ENCODE measurements around the gene FNIP1. TPM values are rescaled to one million over a fixed set of nuclear protein-coding genes. Genes with fewer than 3 reads are reported as not detected.
"Not testable (repeated sequence)": the region's sequence is repeated elsewhere in the genome, so short reads cannot be mapped to it uniquely, and the experiment has no call there.

Gene FNIP1
- polyA plus RNA-seq, 1 donor (not counting 4 experiments of a cell fraction or from before 2014, with no cell fraction given): 14.6 TPM

DNA sequence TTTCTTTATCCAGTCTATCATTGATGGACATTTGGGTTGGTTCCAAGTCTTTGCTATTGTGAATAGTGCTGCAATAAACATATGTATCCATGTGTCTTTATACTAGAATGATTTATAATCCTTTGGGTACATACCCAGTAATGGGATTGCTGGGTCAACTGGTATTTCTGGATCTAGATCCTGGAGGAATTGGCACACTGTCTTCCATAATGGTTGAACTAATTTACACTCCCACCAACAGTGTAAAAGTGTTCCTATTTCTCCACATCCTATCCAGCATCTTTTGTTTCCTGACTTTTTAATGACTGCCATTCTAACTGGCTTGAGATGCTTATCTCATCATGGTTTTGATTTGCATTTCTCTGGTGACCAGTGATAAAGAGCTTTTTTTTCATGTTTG is 72.7 kb downstream of the FNIP1 start:
- H4K20me1 ChIP-seq (ENCODE audit: control insufficient read depth, extremely low read depth, insufficient read depth, low read length); H3K4me1 ChIP-seq (ENCODE audit: control insufficient read depth, extremely low read depth, insufficient read depth, low read length); H3K27ac ChIP-seq (ENCODE audit: control insufficient read depth, insufficient read depth, low read length); H3K9me3 ChIP-seq (ENCODE audit: control insufficient read depth, low read depth, low read length); FAIRE-seq; dilution Hi-C loops (cut with MboI; ENCODE audit: extremely low pct_ligation_motif_present, low sequenced_read_pairs); H3K36me3 ChIP-seq (ENCODE audit: control insufficient read depth in 2 of 2, extremely low read depth in 1 of 2, insufficient read depth in 2 of 2, low read length in 2 of 2); H3K9me1 ChIP-seq (ENCODE audit: control insufficient read depth, extremely low read depth, insufficient read depth, low read length); H3K79me2 ChIP-seq (ENCODE audit: control insufficient read depth, insufficient read depth, low read length); DNase-seq (ENCODE audit: low read depth, low spot score); H3K9ac ChIP-seq (ENCODE audit: control insufficient read depth, extremely low read depth, insufficient read depth, low read length); H3K4me3 ChIP-seq (ENCODE audit: control insufficient read depth in 2 of 3, extremely low read depth in 1 of 3, insufficient read depth in 2 of 3, low read depth in 1 of 3, low read length in 3 of 3); H2AFZ ChIP-seq (ENCODE audit: control insufficient read depth, low read length); H3K27me3 ChIP-seq (ENCODE audit: control insufficient read depth, extremely low read depth, insufficient read depth, low read length); H3K4me2 ChIP-seq (ENCODE audit: control insufficient read depth, extremely low read depth, insufficient read depth, low read depth, low read length): not testable (repeated sequence)

DNA sequence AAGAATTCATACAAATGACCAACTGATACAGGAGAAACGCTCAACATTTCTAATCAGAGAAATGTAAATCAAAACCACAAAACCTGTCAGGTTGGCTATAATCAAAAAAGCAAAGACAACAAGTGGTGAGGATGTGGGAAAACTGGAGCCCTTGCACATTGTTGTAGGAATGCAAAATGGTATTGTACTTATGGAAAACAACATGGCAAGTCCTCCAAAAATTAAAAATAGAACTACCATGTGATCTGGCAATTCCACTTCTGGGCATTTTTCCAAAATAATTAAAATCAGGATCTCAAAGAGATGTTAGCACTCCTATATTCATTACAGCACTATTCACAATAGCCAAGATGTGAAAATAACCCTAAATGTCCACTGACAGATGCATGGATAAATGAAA is 76.1 kb downstream of the FNIP1 start:
- H3K4me3 ChIP-seq (ENCODE audit: control insufficient read depth in 2 of 3, extremely low read depth in 1 of 3, insufficient read depth in 2 of 3, low read depth in 1 of 3, low read length in 3 of 3): no peak overlapping the region
- peaks cover 0 to 2% of the 10 kb centered on the region in 2 experiments for H3K36me3 ChIP-seq (ENCODE audit: control insufficient read depth in 2 of 2, extremely low read depth in 1 of 2, insufficient read depth in 2 of 2, low read length in 2 of 2)
- H3K27me3 ChIP-seq (ENCODE audit: control insufficient read depth, extremely low read depth, insufficient read depth, low read length): no peaks in the 10 kb centered on the region
- no peaks in the 10 kb centered on the region for H3K9me1 ChIP-seq (ENCODE audit: control insufficient read depth, extremely low read depth, insufficient read depth, low read length)
- no peak overlapping the region for H3K4me2 ChIP-seq (ENCODE audit: control insufficient read depth, extremely low read depth, insufficient read depth, low read depth, low read length)
- dilution Hi-C loops (cut with MboI; ENCODE audit: extremely low pct_ligation_motif_present, low sequenced_read_pairs): no loop called here
- FAIRE-seq (no peak), DNase-seq (ENCODE audit: low read depth, low spot score) (no peak)
- H3K27ac ChIP-seq (ENCODE audit: control insufficient read depth, insufficient read depth, low read length): no peak overlapping the region
- TF ChIP-seq, protein P1, sequence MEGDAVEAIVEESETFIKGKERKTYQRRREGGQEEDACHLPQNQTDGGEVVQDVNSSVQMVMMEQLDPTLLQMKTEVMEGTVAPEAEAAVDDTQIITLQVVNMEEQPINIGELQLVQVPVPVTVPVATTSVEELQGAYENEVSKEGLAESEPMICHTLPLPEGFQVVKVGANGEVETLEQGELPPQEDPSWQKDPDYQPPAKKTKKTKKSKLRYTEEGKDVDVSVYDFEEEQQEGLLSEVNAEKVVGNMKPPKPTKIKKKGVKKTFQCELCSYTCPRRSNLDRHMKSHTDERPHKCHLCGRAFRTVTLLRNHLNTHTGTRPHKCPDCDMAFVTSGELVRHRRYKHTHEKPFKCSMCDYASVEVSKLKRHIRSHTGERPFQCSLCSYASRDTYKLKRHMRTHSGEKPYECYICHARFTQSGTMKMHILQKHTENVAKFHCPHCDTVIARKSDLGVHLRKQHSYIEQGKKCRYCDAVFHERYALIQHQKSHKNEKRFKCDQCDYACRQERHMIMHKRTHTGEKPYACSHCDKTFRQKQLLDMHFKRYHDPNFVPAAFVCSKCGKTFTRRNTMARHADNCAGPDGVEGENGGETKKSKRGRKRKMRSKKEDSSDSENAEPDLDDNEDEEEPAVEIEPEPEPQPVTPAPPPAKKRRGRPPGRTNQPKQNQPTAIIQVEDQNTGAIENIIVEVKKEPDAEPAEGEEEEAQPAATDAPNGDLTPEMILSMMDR (optimal IDR thresholded peaks at IDR 0.05 in 1 of 3, IDR thresholded peaks at IDR 0.05 in 1 of 3, conservative IDR thresholded peaks at IDR 0.05 in 1 of 3; ENCODE audit: extremely low read depth in 1 of 3, insufficient read depth in 2 of 3, low read length in 3 of 3): no peak
- TF ChIP-seq EZH2 (IDR thresholded peaks at IDR 0.05; ENCODE audit: low read length): no peak
- H2AFZ ChIP-seq (ENCODE audit: control insufficient read depth, low read length): no peak overlapping the region
- no peaks in the 10 kb centered on the region for H3K79me2 ChIP-seq (ENCODE audit: control insufficient read depth, insufficient read depth, low read length)
- no peaks in the 10 kb centered on the region for H3K9me3 ChIP-seq (ENCODE audit: control insufficient read depth, low read depth, low read length)
- H3K9ac ChIP-seq (ENCODE audit: control insufficient read depth, extremely low read depth, insufficient read depth, low read length): no peak overlapping the region
- H3K4me1 ChIP-seq (ENCODE audit: control insufficient read depth, extremely low read depth, insufficient read depth, low read length): no peaks in the 10 kb centered on the region
- no peaks in the 10 kb centered on the region for H4K20me1 ChIP-seq (ENCODE audit: control insufficient read depth, extremely low read depth, insufficient read depth, low read length)

DNA sequence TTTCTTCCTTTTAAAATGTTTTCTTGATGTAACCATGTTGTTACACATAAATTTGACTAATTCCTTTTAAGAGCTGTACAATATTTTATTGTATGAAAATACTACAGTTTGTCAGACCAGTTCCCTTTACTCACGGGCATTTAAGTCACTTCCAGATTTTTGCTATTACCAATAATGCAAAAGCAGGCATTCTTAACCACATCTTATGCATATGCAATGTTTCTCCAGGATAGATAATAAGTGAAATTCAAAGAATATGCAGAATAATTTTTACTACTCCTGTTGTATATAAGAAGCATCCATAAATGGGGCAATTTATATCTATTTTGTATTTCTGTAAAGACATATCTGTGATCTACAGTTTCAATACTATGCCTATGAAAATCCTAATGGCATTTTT is 77.3 kb downstream of the FNIP1 start:
- peaks cover 0 to 2% of the 10 kb centered on the region in 2 experiments for H3K36me3 ChIP-seq (ENCODE audit: control insufficient read depth in 2 of 2, extremely low read depth in 1 of 2, insufficient read depth in 2 of 2, low read length in 2 of 2)
- H3K9me3 ChIP-seq (ENCODE audit: control insufficient read depth, low read depth, low read length): no peaks in the 10 kb centered on the region
- no peak for TF ChIP-seq EZH2 (IDR thresholded peaks at IDR 0.05; ENCODE audit: low read length)
- TF ChIP-seq, protein P1 (optimal IDR thresholded peaks at IDR 0.05 in 1 of 3, IDR thresholded peaks at IDR 0.05 in 1 of 3, conservative IDR thresholded peaks at IDR 0.05 in 1 of 3; ENCODE audit: extremely low read depth in 1 of 3, insufficient read depth in 2 of 3, low read length in 3 of 3): no peak
- dilution Hi-C loops (cut with MboI; ENCODE audit: extremely low pct_ligation_motif_present, low sequenced_read_pairs): no loop called here
- DNase-seq (ENCODE audit: low read depth, low spot score): no peak
- H3K9me1 ChIP-seq (ENCODE audit: control insufficient read depth, extremely low read depth, insufficient read depth, low read length): no peaks in the 10 kb centered on the region
- H3K27me3 ChIP-seq (ENCODE audit: control insufficient read depth, extremely low read depth, insufficient read depth, low read length): no peaks in the 10 kb centered on the region
- no peak overlapping the region for H3K4me2 ChIP-seq (ENCODE audit: control insufficient read depth, extremely low read depth, insufficient read depth, low read depth, low read length)
- H4K20me1 ChIP-seq (ENCODE audit: control insufficient read depth, extremely low read depth, insufficient read depth, low read length): no peaks in the 10 kb centered on the region
- H3K4me1 ChIP-seq (ENCODE audit: control insufficient read depth, extremely low read depth, insufficient read depth, low read length): no peaks in the 10 kb centered on the region
- H3K27ac ChIP-seq (ENCODE audit: control insufficient read depth, insufficient read depth, low read length): no peak overlapping the region
- no peak for FAIRE-seq
- no peaks in the 10 kb centered on the region for H3K79me2 ChIP-seq (ENCODE audit: control insufficient read depth, insufficient read depth, low read length)
- no peak overlapping the region for H2AFZ ChIP-seq (ENCODE audit: control insufficient read depth, low read length)
- H3K9ac ChIP-seq (ENCODE audit: control insufficient read depth, extremely low read depth, insufficient read depth, low read length): no peak overlapping the region
- H3K4me3 ChIP-seq (ENCODE audit: control insufficient read depth in 2 of 3, extremely low read depth in 1 of 3, insufficient read depth in 2 of 3, low read depth in 1 of 3, low read length in 3 of 3): no peak overlapping the region

All from keratinocyte (primary cell).